ENCODE data around the gene HYDIN.
A peak's percentile ranks its signal among the peaks of the same experiment; 100 is the strongest.

The HYDIN gene

DNA sequence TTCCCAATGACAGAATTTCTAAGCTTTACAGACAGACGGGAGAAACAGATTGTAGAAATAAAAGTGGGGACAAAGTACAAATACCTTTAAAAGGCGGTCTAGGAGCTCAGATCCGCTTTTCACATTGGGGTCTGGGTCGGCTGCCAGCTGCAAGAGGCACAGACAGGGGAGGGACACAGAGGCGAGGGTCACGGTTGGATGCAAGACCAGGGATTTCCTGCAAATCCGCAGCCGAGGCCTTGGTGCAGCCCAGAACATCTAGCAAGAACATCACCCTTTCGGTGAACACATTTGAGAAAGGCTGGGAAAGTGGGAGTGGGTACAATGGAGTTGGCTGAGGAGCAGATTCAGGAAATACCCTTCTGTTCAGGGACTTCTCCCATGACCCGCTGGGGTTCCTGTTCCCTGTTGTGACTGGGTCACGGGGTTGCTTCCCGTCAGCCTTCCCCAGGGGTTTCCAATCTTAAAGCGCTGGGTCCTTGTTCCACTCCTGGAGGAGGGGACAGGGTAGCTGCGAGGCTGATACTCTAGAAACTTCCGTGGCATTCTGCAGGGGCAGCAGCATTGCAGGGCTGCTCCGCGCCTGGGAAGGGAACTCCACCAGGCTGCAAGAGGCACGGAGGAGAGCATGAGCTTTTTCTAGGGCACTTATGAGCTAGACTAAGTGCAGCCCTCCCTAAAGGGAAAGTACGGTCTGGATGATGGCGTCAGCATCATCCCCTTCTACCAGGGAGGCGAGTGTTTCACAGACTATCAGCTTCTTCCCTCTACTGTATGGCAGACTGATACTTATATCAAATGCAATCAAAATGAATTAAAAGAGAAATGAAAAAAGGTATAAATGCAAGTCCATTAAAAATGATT lies 445.6 kb downstream of the HYDIN start:
- DNase-seq: no peak

DNA sequence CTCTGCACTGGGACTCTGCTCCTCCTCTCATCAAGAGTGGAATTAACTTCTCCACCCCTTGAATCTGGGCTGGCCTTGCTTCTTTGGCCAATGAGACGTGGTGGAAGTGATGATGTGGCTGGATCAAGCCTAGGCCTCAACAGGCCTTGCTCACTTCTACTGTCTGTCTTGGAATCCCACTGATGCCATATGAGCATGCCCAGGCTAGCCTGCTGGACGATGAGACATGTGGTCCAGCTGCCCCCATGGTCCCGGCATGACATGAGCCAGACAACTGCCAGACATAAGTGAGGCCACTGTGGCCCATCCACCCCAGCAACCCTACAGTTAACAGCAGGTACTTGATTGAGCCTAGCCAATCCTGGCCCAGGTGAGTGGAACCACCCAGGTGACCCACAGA lies 448.3 kb downstream of the HYDIN start:
- no peak for DNase-seq

DNA sequence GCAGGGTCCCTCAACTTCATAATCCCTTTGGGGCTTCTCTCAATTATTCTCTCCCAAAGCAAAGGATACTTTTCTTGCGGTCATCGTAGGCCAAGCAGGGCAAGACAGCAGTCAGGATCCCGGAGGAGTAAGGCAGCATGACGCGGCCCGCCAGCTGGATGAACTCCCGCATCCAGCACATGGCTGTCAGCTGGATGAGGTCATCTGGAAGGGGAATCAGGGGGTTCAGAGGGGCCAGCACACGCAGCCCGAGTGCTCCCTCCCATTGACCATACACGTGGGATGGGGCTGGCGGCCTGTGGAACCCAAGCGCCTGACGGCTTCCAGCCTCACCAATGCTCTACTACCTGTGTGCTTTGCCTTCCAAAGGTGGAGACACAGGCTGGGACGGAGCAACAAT lies 448.7 kb downstream of the HYDIN start:
- no peak for DNase-seq

DNA sequence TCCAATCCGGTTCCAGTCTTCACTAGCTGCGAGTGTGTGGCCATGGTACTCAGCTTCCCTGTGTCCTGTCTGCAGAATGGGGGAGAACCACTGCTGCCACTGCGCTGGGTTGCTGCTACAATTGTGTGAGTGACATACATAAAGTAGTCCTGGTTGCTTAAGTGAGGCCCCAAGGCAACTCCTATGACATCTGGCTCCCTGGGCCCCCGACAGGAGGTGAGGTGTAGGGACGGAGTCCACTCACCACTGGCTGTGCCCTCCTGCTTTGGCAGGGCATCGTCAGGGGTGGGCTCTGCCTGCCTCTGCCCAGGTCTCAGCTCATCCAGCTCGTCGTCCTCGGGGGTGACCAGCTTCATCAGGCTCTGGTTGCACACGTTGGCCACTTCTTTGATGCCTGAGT lies 450.0 kb downstream of the HYDIN start:
- no peak for DNase-seq

DNA sequence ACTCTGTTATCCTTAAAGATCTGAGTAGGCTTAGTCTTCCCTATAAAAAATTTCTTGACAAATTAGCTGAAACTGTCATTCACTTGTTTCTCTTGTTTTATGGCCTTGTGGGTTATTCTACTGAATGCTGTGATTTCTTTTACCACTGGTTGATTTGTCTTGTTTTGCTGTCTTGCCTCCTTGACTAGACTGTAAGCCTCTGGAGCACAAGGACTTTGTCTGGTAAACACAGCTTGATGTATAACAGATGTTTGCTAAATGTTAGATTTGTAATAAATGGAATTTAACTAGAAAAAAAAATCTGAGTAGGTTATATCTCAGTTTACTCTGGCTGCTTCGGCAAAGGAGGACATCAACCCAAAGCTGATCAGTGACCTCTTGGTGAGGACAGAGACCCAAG lies 451.2 kb downstream of the HYDIN start:
- DNase-seq: no peak

DNA sequence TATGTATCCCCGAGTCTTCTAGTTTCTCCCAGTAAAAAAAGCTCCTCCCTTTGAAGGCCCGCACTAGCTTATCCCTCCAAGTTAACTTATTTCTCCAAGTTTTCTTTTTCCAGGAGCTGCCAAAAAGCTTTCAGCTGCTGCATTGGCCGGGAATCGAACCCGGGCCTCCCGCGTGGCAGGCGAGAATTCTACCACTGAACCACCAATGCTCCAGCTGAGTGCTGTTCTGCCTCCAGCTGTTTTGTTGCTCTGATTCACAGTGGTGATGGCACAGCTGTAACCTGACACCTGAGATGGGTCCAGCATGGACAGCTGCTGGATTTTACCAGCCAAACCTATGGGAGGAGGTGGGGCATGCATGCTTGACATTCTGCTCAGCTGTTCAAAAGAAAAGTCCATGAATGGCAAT lies 451.6 kb downstream of the HYDIN start:
- peak; percentile 94 for DNase-seq

DNA sequence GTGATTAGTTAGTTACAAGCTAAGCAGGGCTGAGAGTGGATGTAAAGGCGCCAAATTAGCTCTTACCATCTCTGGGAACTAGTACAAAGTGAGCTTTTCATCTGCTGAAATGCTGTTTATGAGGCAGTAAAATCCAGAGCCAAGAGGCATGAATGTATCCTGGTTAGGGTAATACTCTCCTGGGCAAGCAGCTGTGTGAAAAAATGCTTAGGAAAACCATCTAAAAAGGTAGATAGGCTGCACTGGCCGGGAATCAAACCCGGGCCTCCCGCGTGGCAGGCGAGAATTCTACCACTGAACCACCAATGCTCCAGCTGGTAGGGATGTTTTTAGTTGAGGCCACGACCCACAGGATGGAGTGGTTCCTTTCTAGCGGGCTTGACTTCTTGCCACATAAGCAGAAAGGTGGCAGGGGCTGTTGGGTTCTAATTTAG lies 452.5 kb downstream of the HYDIN start:
- peak; percentile 67 for DNase-seq

DNA sequence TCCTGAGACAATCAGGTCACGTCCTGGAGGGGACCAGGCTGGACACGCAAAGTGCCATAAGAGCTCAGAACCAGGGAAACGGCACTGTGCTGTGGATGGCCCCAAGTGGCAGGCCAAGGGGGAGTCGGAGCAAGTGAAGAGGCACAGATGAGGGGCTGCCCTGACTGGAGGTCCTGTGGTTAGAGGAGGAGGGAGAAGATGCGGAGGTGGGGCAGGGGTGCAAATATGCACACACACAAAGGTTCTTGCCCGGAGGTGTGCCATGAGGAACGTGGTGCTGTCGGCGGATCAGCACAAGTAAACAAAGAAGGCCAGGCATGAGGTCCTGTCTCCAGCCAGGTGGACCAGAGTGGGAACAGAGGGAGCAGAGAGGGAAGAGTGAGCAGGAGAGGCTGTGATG lies 453.0 kb downstream of the HYDIN start:
- DNase-seq: no peak

DNA sequence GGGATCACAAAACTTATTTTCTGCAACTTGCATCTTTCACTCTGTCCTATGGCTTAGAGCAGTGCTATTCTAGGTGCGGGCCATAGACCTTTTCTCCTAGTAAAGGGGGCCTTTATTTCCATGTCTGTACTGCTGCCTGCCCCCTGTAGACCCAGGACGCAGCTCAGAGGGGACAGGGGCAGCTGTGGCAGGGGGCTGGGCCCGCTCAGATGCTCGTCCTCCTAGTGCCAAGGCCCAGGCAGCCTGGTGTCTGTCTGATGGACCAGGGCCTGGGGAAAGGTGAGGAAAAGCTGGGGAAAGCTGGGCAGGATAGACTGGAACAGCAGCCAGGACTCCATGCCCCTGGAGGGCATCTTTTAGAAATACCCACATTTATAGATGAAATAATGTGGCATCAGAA lies 455.1 kb downstream of the HYDIN start:
- no peak for DNase-seq

DNA sequence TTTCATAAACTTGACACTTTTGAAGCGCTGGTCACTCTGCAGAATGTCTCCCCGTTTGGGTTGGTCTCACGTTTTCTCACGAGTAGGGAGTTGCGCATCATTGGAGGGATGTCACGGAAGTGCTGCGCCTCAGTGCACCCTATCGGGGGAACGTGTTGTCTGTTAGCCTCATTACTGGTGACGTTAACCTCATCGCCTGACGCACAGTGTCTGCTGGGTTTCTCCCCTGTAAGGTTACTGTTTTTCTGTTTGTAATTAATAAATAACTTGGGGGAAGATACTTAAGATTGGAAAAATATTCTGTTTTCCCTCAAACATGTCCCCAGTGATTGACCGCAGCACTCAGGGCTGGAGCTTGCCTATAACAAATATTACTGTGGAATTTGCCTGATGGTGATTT lies 456.3 kb downstream of the HYDIN start:
- DNase-seq: no peak

DNA sequence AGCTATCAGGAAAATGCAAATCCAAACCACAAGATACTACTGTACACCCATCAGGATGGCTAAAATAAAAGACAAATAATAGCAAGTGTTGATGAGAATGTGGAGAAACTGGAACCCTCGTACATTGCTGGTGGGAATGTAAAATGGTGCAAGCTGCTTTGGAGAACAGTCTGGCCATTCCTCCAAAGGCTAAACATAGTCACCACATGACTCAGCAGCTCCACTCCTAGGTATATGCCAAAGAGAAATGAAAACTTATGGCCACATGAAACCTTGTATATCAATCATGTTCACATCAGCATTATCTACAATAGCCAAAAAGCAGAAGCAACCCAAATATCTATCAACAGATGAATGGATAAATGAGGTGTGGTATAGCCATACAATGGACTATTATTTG lies 458.0 kb downstream of the HYDIN start:
- no peak for DNase-seq

DNA sequence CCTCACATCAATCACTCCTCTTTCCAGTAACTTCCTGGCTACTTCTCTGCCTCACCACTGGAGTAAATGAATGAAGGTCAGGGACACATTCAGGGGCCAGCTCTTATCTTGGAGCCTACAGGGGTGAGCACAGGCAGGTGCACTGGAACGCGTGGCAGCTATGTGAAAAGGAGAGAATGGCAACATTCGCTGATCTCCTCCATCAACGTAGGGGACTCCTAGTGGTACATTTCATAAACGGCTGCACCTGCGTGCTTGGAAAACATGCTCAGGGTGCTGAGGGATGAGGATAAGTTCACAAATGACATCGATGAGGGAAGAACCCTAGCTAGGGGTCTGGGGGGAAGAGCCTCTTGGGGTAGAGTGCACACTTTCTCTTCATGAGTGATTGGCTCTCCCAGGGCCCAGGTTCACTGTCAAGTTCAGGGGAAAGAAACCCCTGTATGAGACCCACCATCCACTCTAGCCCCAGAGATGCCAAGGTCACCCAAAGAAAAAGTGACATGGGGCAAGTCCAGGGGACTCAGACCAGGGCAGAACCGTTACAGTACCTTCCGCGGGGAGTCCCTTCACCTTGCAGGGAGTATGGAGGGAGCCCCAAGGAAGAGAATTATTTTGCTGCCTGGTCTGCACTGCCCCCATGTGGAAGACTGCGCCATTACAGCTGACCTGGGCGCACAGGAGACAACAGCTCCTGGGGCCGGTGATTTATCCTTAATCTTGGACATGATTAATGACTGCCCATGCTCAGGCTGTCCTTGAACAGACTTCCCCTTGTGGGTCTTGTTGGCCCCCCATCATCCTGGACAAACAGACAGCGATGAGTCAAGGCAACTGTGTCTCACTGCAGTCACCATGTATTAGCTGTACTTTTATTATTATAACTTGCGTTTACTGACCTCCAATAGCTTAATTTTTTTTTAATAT lies 459.6 kb downstream of the HYDIN start:
- peak; percentile 72 for DNase-seq

DNA sequence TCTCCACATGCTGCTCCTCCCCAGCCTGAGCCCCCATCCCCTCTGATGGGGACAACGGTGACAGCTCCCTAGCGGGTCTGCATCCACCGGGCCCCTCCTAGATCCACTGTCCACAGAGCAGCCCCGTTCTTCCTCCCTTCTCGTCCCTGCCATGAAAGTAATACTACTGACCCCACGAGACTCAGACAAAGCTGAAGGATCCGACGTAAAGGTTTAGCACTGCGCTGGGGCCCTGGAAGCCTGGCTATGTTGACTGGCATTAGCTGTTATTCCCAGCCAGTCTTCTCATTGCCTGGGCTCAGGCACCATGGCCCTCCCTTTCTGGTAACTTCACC lies 460.3 kb downstream of the HYDIN start:
- no peak for DNase-seq

DNA sequence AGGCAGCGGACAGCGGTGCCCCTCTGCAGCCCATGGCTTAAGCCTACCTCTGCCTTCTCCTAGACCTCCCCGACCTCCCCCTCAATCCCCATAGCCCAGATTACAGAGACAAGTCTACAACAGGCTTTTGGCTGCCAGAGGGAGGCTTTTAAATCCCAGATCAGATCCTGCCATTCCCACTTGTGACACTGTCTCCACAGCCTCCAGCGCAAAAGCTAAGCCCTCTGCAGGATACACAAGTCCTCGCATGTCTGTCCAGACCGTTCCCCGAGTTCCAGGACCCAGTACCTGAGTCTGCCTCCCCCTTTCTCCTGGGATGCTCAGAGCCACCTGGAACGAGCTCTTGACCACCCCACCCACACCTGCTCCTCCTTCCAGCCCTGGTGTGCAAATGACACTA lies 460.8 kb downstream of the HYDIN start:
- DNase-seq: no peak

DNA sequence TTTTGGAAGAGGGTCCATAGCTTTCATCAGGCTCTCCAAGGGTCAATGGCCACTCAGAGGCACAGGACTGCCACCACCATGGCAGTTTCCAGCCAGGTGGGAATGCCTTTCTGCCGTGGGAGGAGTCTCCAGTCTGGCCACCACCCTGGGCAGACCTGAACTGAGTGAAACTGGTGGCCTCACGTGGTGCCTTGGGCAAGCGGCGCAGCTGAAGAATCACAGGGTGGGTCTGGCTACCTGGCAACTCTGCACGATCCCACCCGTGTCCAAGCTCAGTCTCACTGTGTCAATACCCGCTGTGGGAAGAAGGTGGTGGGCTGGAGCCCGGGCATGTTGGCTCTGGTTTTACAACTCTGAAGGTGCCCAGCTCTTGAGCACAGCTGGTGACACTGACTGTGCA lies 461.4 kb downstream of the HYDIN start:
- no peak for DNase-seq

DNA sequence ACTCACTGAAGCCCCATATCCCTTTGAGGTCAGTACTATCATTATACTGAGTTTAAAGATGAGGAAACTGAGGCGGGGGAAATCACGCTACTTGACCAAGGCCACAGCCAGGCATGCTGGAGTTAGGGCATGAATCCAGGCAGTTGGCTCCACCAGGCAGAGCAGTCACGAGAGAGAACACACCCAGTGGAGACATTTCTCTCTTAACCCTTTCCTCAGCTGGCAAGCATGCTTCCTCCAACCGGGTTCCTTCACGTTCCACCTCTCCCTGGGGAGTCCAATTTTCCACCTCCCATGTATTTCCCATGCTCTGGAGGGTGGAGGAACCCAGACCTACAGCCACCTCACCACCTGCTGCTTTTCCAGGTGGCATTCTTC lies 462.3 kb downstream of the HYDIN start:
- DNase-seq: no peak

DNA sequence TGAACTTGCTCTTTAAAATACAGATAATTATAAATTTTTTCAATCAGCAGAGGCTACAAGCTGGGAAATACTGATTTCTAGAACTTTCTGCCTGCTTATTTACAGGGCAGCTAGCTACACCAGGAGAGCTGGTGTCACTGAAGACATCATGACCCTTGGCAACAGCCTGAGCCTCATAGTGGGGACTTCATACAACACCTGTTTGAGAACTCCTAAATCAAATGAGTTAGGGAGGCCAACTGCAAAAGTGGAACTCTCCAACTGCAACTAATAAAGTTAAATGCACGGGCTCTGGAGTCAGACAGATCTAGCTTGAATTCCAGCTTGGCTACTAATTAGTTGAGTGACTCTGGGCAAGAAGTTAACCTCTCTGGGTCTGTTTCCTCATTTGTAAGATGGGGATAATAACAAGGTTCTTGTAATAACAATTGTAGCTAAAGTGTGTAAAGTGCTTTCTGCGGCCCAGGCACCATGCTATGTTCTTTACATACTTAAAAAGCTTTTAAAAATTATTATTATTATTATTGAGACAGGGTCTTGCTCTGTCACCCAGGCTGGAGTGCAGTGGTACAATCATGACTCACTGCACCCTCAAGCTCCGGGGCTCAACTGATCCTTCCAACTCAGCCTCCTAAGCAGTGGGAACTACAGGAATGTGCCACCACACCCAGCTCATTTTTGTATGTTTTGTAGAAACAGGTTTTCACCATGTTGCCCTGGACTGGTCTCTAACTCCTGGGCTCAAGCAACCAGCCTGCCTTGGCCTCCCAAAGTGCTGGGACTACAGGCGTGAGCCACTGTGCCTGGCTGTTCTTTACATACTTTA lies 462.9 kb downstream of the HYDIN start:
- DNase-seq: no peak

DNA sequence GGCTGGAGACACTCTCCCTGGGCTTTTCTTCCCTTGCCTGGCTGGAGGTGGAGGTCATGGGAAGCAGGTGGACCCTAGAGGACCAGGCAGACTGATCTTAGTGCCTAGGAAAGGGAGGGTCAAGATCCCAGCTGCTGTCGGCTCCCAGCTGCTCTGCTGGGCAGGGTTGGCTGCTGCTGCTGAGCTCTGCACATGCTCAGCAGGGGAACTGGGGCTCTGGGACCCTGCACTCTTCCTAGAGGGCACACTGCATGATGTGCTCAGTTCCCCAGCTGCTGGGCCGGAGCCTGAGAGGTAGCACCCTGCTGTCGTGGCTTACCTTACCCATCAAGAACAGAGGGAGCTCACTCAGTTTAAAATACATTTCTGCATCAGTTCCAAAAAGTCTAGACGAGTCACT lies 463.9 kb downstream of the HYDIN start:
- no peak for DNase-seq

DNA sequence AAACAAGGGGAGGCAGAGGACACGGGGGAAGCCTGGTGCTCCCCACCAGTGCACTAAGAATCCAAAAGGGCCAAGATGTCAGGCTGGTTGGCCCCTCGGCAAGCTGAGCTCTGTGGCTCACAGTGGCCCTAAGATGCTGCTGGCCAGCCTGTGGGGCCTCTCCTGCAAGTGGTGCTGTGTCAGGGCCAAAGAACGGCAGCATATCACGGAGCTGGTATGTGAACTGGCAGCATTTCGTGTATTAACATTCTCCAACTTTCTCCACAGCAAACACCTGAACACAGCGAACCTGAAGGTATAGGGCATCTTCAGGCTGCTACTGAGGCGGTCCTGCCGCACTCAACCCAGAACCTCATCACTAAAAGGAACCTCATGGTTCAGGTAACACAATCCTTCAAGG lies 464.3 kb downstream of the HYDIN start:
- DNase-seq: no peak

DNA sequence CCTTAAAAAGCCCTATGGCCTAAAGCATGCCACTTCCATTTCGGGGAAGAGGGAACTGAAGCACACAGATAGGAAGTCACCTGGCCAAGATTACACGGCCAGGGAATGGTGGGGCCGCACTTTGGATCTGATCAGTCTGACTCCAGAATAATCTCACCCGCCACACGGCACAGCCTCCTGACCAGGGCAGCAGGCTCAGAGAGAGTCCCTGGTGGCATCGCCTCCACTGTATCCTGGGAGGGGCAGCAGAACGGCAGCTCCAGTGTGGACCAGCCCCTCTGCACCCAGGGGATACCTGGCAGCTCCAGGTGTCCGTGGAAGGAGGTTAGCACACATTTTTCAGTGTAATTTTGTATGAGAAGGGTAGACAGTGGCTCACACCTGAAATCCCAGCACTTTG lies 465.0 kb downstream of the HYDIN start:
- no peak for DNase-seq

DNA sequence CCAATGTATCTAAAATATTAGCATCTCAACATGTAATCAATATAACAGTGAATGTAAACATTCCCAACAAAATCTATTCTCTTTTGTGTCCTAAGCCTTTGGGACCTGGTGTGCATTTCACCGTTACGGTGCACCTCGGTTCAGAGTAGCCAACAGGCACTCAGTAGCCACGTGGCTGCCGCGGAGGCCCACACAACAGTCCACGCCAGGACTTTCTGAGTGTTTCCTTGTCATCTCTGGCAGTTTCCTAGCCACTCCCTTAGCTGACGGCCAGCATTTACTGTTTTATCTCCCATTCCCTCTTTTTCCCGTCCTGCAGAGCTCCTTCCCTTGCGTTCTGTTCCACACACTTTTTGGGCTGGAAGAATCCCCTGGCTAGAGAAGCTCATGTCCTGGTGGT lies 465.9 kb downstream of the HYDIN start:
- no peak for DNase-seq

DNA sequence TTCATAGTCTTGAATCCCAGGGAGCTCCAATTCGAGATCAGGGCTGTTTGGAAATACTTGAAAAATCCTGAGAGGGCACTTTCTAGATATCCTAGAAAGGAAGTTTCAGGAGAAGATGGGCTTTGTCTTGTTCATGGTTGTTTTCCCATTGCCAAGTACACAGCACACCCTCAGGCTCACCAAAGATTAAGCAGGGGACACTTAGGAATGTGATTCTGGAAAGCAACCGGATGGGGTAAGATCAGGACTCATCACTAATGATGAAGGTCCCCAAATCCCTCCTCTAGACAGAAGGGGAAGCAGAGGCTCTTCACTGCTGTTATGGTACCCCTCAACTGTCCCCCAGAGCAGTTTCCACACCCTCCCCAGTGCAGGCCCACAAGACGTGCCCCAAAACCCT lies 470.3 kb downstream of the HYDIN start:
- DNase-seq: no peak

DNA sequence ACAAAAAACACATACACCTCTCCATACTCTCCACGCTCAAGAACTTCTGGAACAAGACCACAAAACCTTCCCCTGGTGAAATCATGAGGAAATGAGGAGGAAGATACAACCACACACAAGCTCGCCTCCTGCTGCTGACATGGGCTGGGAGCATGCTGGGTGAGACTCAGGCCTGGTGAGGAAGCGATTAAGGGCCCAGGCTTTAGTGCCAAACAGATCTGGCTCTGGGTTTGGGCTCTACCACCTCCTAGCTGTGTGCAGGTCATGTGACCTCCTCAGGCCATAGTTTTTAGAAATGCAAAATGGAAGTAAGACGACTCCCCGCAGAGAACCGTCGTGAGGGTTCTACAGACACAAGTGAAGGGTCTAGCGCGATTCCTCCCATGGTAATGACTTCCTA lies 470.9 kb downstream of the HYDIN start:
- DNase-seq: no peak
